ENCODE measurements around the gene GORASP1.

GRCh38 chr3:39149059-39149455 lies 41.6 kb upstream of the GORASP1 start:
- TF ChIP-seq CTCF (conservative IDR thresholded peaks at IDR 0.05; ENCODE audit: low read length), result no peak
- no peak for TF ChIP-seq EZH2phosphoT487 (IDR thresholded peaks at IDR 0.05; ENCODE audit: borderline replicate concordance, low read depth, low read length)

Measured in OCI-LY7 (cell line).